GM12878 (cell line): ENCODE results near the gene IPP. TPM values are rescaled to one million over a fixed set of nuclear protein-coding genes. Genes with fewer than 3 reads are reported as not detected.

Source experiments
- ATAC-seq: fragments of 200-7000 bp; cut with Tn5 transposase; 3 replicates; pipeline ENCODE4 v1.9.1; 2020; ENCODE audit warnings: mild to moderate bottlenecking, moderate library complexity
- BruUV-seq: library from RNA; stranded (reverse); fragments of 400-500 nt; replicated peaks from 2 replicates; lab custom pipeline; 2021; lab: Mats Ljungman, UMichigan
- CTCF ChIA-PET: fragments of 300-600 bp; sonication (Branson Sonifier 250); formaldehyde crosslinking; extraction: SDS; loops from one replicate; lab custom pipeline; 2021; ENCODE audit warnings: inconsistent platforms; lab: Yijun Ruan, JAX
- POLR2A ChIA-PET: fragments of 350-600 bp; formaldehyde crosslinking; extraction: SDS; loops from one replicate; lab custom pipeline; 2021; ENCODE audit warnings: inconsistent platforms; lab: Charles Lee
- RAD21 ChIA-PET: fragments of 300-600 bp; sonication (Branson Sonifier 250); formaldehyde crosslinking; loops from one replicate; lab custom pipeline; 2023; ENCODE audit warnings: antibody characterized with exemption; ENCODE audit not compliant: unreplicated experiment; lab: Charles Lee
- SMC1A ChIA-PET: fragments of 300-600 bp; sonication (Branson Sonifier 250); formaldehyde crosslinking; loops from one replicate; lab custom pipeline; 2023; ENCODE audit not compliant: unreplicated experiment, uncharacterized antibody; lab: Charles Lee
- DNase-seq: peaks from one replicate; pipeline ENCODE4 v3.0.0-alpha.2; 2011; ENCODE audit warnings: low read depth, low spot score
- FAIRE-seq: peaks from 3 replicates; lab custom pipeline; 2011; peaks lifted over from hg19 to GRCh38; lab: Jason Lieb, UNC
- H2AFZ ChIP-seq: 2 replicates; pipeline ENCODE4 v1.6.0; 2011; ENCODE audit warnings: low read depth, low read length, control low read depth; ENCODE audit not compliant: control insufficient read depth
- H3K27ac ChIP-seq: 2 replicates; pipeline ENCODE4 v1.5.1; 2011; ENCODE audit warnings: control low read depth; ENCODE audit not compliant: control insufficient read depth, insufficient read depth
- H3K27me3 ChIP-seq, 2 experiments: replicated peaks in 1 of 2; 2 replicates each; pipeline versions ENCODE4 v1.6.0 to v1.6.1; 2011; ENCODE audit warnings: low read length in 1 of 2; ENCODE audit not compliant: control insufficient read depth in 2 of 2, insufficient read depth in 2 of 2
- H3K36me3 ChIP-seq, 2 experiments: 2 replicates each; pipeline ENCODE4 v1.5.1; 2011; ENCODE audit warnings: low read length in 1 of 2; ENCODE audit not compliant: control insufficient read depth in 2 of 2, insufficient read depth in 2 of 2
- H3K4me1 ChIP-seq: 2 replicates; pipeline ENCODE4 v1.6.1; 2011; ENCODE audit warnings: mild to moderate bottlenecking, low read length, moderate library complexity, mixed read lengths; ENCODE audit not compliant: control insufficient read depth, insufficient read depth
- H3K4me2 ChIP-seq: 2 replicates; pipeline ENCODE4 v1.6.0; 2011; ENCODE audit warnings: control low read depth; ENCODE audit not compliant: control insufficient read depth, insufficient read depth
- H3K4me3 ChIP-seq: fragments of 200-600 bp; sonication (generic); 2 replicates; pipeline ENCODE4 v1.5.1; 2016
- H3K79me2 ChIP-seq: 2 replicates; pipeline ENCODE4 v1.6.0; 2011; ENCODE audit warnings: low read length; ENCODE audit not compliant: control insufficient read depth, insufficient read depth
- H3K9ac ChIP-seq: 2 replicates; pipeline ENCODE4 v1.8.0; 2011; ENCODE audit warnings: low read length, control low read depth, mixed read lengths; ENCODE audit not compliant: control insufficient read depth, insufficient read depth
- H3K9me3 ChIP-seq: replicated peaks from 3 replicates; pipeline ENCODE4 v1.5.1; 2011; ENCODE audit warnings: mild to moderate bottlenecking, low read length; ENCODE audit not compliant: control insufficient read depth, insufficient read depth
- H4K20me1 ChIP-seq: 2 replicates; pipeline ENCODE4 v1.6.0; 2011; ENCODE audit not compliant: control insufficient read depth, insufficient read depth
- ETV6 ChIP-seq, 2 experiments: fragments of 450-650 bp in 1 of 2; IDR thresholded peaks in 1 of 2; conservative IDR thresholded peaks in 1 of 2; 2 replicates each; pipeline ENCODE4 v1.6.1; 2014; ENCODE audit warnings: antibody characterized with exemption in 1 of 2, borderline replicate concordance in 1 of 2, low read depth in 1 of 2, mild to moderate bottlenecking in 1 of 2, moderate library complexity in 1 of 2
- HDAC6 ChIP-seq: fragments of 200-600 bp; sonication (generic); IDR thresholded peaks from one replicate; pipeline ENCODE4 v1.8.0; 2017; ENCODE audit warnings: antibody characterized with exemption; ENCODE audit not compliant: unreplicated experiment
- KLF5 ChIP-seq: fragments of 450-650 bp; IDR thresholded peaks from 2 replicates; pipeline ENCODE4 v1.6.1; 2014; ENCODE audit warnings: mild to moderate bottlenecking; ENCODE audit not compliant: partially characterized antibody
- PAX5 ChIP-seq: IDR thresholded peaks from 2 replicates; pipeline ENCODE4 v1.6.1; 2011; ENCODE audit warnings: low read depth, low read length, borderline replicate concordance
- SMAD1 ChIP-seq: fragments of 450-650 bp; IDR thresholded peaks from 2 replicates; pipeline ENCODE4 v1.6.1; 2018; ENCODE audit warnings: mild to moderate bottlenecking, low read depth; ENCODE audit not compliant: partially characterized antibody
- TCF7 ChIP-seq: IDR thresholded peaks from 2 replicates; pipeline ENCODE4 v1.6.1; 2014; ENCODE audit warnings: antibody characterized with exemption, borderline replicate concordance
- YBX1 ChIP-seq: fragments of 450-650 bp; IDR thresholded peaks from 2 replicates; pipeline ENCODE4 v1.6.1; 2016; ENCODE audit warnings: antibody characterized with exemption
- ZNF622 ChIP-seq: fragments of 450-650 bp; IDR thresholded peaks from 2 replicates; pipeline ENCODE4 v1.6.1; 2017; ENCODE audit warnings: mild to moderate bottlenecking, inconsistent platforms
- WGBS: methylation state at CpG from one replicate; pipeline ENCODE4 v1.1.6; 2016; ENCODE audit warnings: low lambda C conversion rate; ENCODE audit not compliant: insufficient replicate concordance, insufficient coverage; ENCODE audit errors: missing lambda C conversion rate; 5-methylcytosine and 5-hydroxymethylcytosine counted together
- in situ Hi-C: fragments of 300-500 bp; cut with MboI; formaldehyde crosslinking; loops from 9 replicates; pipeline ENCODE4 v1.14.3; 2018; ENCODE audit warnings: mixed read lengths
- intact Hi-C: fragments of 100-400 bp; cut with micrococcal nuclease; formaldehyde crosslinking; loops from one replicate; pipeline ENCODE4 v1.14.2; 2022; ENCODE audit not compliant: unreplicated experiment
- polyA plus RNA-seq, 11 experiments: library from polyadenylated mRNA; depleted of rRNA in 4 of 11; unstranded in 6 of 11; stranded (reverse) in 5 of 11; fragments of >200 nt; fragmentation: Nextera tagmentation in 4 of 11; fragmentation: Illumina TruSeq in 1 of 11; extraction: Ambion mirVana in 4 of 11; extraction: Trizol in 1 of 11; gene quantifications; 1 replicate in 1 of 11; 2 replicates in 10 of 11; pipeline versions ENCODE4 v1.2.1 to v1.2.3, GENCODE V29; 2011 to 2016; ENCODE audit warnings: inconsistent platforms in 2 of 11, missing spikeins in 2 of 11, low read depth in 1 of 11
- total RNA-seq, 4 experiments: library from RNA; depleted of rRNA in 3 of 4; stranded (reverse); fragments of >200 nt in 3 of 4; fragmentation: Illumina TruSeq in 1 of 4; extraction: Trizol in 1 of 4; gene quantifications; 2 replicates each; pipeline versions ENCODE4 v1.2.1 to v1.2.3, GENCODE V29; 2013 to 2021
- TF ChIP-seq, protein P1 (sequence below): IDR thresholded peaks from 2 replicates; pipeline ENCODE4 v1.6.1; 2012; ENCODE audit warnings: low read depth, low read length, improper control_type of control experiment

IPP gene
- total and polyA plus RNA-seq, 10 of the 15 experiments (the other 5 are each of a cell fraction or from before 2014, with no cell fraction given) = 4.7 to 15.0 (median 10.4) TPM

DNA sequence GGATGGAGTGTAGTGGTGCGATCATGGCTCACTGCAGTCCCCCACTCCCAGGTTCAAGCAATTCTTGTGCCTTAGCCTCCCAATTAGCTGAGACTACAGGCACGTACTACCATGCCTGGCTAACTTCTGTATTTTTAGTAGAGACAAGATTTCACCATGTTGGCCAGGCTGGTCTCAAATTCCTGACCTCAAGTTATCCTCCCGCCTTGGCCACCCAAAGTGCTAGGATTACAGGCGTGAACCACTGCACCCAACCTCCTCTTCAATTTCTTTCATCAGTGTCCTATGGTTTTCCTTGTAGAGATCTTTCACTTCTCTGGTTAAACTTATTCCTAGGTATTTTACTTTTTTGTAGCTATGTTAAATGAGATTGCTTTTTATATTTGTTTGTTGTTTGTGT is 42.3 kb upstream of the IPP start:
- FAIRE-seq (no peak), DNase-seq (no peak), ATAC-seq (no peak)
- ChIA-PET SMC1A (interaction anchor here (1.2 kb wide), 1 partner anchor 11 kb away, joined by 3 read pairs; no protein-coding TSS in a partner anchor), CTCF (no interaction called here), RAD21 (no interaction called here), POLR2A (interaction anchor here (0.9 kb wide), 1 partner anchor 16 kb away, joined by 3 read pairs; no protein-coding TSS in a partner anchor)
- Histone ChIP-seq H3K4me2 (no peak overlapping the region), H3K9ac (no peak overlapping the region), H3K27ac (no peak overlapping the region), H3K79me2 (no peaks in the 10 kb centered on the region), H3K36me3 (no peaks in the 10 kb centered on the region), H3K4me3 (no peak overlapping the region), H3K9me3 (no peaks in the 10 kb centered on the region), H2AFZ (no peak overlapping the region), H3K27me3 (no peaks in the 10 kb centered on the region), H3K4me1 (no peaks in the 10 kb centered on the region), H4K20me1 (no peaks in the 10 kb centered on the region)
- intact Hi-C loops = no loop called here
- in situ Hi-C loops = no loop called here
- WGBS = 83% methylated on average over 4 of the region's 4 CpGs
- BruUV-seq = no TSS peak
- TF ChIP-seq TCF7 (no peak), SMAD1 (no peak), YBX1 (no peak), ETV6 (conservative IDR thresholded peaks at IDR 0.05 in 1 of 2, IDR thresholded peaks at IDR 0.05 in 1 of 2; ENCODE audit: borderline replicate concordance in 1 of 2, low read depth in 1 of 2) (no peak), PAX5 (no peak), KLF5 (no peak), ZNF622 (no peak), HDAC6 (no peak)
- TF ChIP-seq, protein P1, sequence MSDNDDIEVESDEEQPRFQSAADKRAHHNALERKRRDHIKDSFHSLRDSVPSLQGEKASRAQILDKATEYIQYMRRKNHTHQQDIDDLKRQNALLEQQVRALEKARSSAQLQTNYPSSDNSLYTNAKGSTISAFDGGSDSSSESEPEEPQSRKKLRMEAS = no peak
